ENCODE results near the gene NME7.

NME7 gene

GRCh38 chr1:169089776-169090175 is 277.8 kb downstream of the NME7 start:
- ChIA-PET CTCF (no interaction called here), POLR2A (ENCODE audit: low non-redundant PET) (no interaction called here)
- TF ChIP-seq CTCF (conservative IDR thresholded peaks at IDR 0.05; ENCODE audit: low read depth): no peak
- no peak for DNase-seq (ENCODE audit: low spot score)
- H3K27ac ChIP-seq: no peak overlapping the region

- CTCF ChIA-PET: no interaction called here
- TF ChIP-seq CTCF (conservative IDR thresholded peaks at IDR 0.05; ENCODE audit: low read depth): no peak
- POLR2A ChIA-PET (ENCODE audit: low non-redundant PET): no interaction called here
- H3K27ac ChIP-seq: no peak overlapping the region
- DNase-seq (ENCODE audit: low spot score): no peak
Observed at GRCh38 chr1:169087876-169088275, 279.7 kb downstream of the NME7 start.

- no peak for TF ChIP-seq CTCF (conservative IDR thresholded peaks at IDR 0.05; ENCODE audit: low read depth)
- POLR2A ChIA-PET (ENCODE audit: low non-redundant PET): no interaction called here
- DNase-seq (ENCODE audit: low spot score): no peak
- CTCF ChIA-PET: interaction anchor here (0.5 to 0.7 kb wide), 4 partner anchors 41 to 648 kb away, joined by 3 to 4 read pairs (median 4); no protein-coding TSS in a partner anchor
- H3K27ac ChIP-seq: no peak overlapping the region
Observed at GRCh38 chr1:169086603-169087455, 280.8 kb downstream of the NME7 start.

- CTCF ChIA-PET: no interaction called here
- no peak for TF ChIP-seq CTCF (conservative IDR thresholded peaks at IDR 0.05; ENCODE audit: low read depth)
- DNase-seq (ENCODE audit: low spot score): no peak
- no peak overlapping the region for H3K27ac ChIP-seq
- POLR2A ChIA-PET (ENCODE audit: low non-redundant PET): no interaction called here
Observed at GRCh38 chr1:169085911-169086310, 281.7 kb downstream of the NME7 start.
